GM23338 (cell line): Measurements from ENCODE around the gene PDE6A. TPM values are rescaled to one million over a fixed set of nuclear protein-coding genes. Genes with fewer than 3 reads are reported as not detected.

Experiments used
- ATAC-seq: fragments of 200-7000 bp; cut with Tn5 transposase; 3 replicates; pipeline ENCODE4 v1.9.1; 2020
- DNase-seq: peaks from one replicate; pipeline ENCODE4 v3.0.0-alpha.2; 2015; ENCODE audit warnings: low spot score
- H2AFZ ChIP-seq: fragments of 200-600 bp; sonication (generic); 2 replicates; pipeline ENCODE4 v1.8.0; 2016; ENCODE audit warnings: antibody characterized with exemption, mild to moderate bottlenecking, moderate library complexity
- H3F3A ChIP-seq: fragments of 200-600 bp; sonication (generic); replicated peaks from 2 replicates; pipeline ENCODE4 v1.8.0; 2017; ENCODE audit warnings: antibody characterized with exemption, mixed run types, low read depth
- H3K27ac ChIP-seq: fragments of 200-600 bp; sonication (generic); 2 replicates; pipeline ENCODE4 v1.6.1; 2016; ENCODE audit warnings: low read depth
- H3K27me3 ChIP-seq: fragments of 200-600 bp; sonication (generic); 2 replicates; pipeline ENCODE4 v1.8.0; 2016; ENCODE audit warnings: mild to moderate bottlenecking, mixed run types, moderate library complexity; ENCODE audit not compliant: insufficient read depth
- H3K36me3 ChIP-seq: fragments of 200-600 bp; sonication (generic); 2 replicates; pipeline ENCODE4 v1.8.0; 2016; ENCODE audit warnings: mild to moderate bottlenecking; ENCODE audit not compliant: insufficient read depth
- H3K4me1 ChIP-seq: fragments of 200-600 bp; sonication (generic); 2 replicates; pipeline ENCODE4 v1.8.0; 2016; ENCODE audit warnings: mild to moderate bottlenecking, moderate library complexity; ENCODE audit not compliant: insufficient read depth
- H3K4me2 ChIP-seq: fragments of 200-600 bp; sonication (generic); 2 replicates; pipeline ENCODE4 v1.7.1; 2017; ENCODE audit warnings: mixed run types
- H3K4me3 ChIP-seq: fragments of 200-600 bp; sonication (generic); 2 replicates; pipeline ENCODE4 v1.6.1; 2016; ENCODE audit warnings: mixed run types
- H3K79me2 ChIP-seq: fragments of 200-600 bp; sonication (generic); replicated peaks from 2 replicates; pipeline ENCODE4 v1.8.0; 2017; ENCODE audit warnings: mild to moderate bottlenecking; ENCODE audit not compliant: insufficient read depth
- H3K9me2 ChIP-seq: fragments of 200-600 bp; sonication (generic); 2 replicates; pipeline ENCODE4 v1.8.0; 2017; ENCODE audit not compliant: insufficient read depth
- H4K20me1 ChIP-seq: fragments of 200-600 bp; sonication (generic); replicated peaks from 2 replicates; pipeline ENCODE4 v1.8.0; 2017; ENCODE audit warnings: mild to moderate bottlenecking; ENCODE audit not compliant: insufficient read depth
- H3K27ac Mint-ChIP-seq: 2 replicates; pipeline ENCODE4 v1.8.0; 2020; ENCODE audit warnings: inconsistent platforms, mild to moderate bottlenecking, moderate library complexity, mixed read lengths
- H3K27me3 Mint-ChIP-seq: 3 replicates; pipeline ENCODE4 v1.8.0; 2022; ENCODE audit warnings: low read depth, mild to moderate bottlenecking, moderate library complexity, mixed read lengths, inconsistent platforms; ENCODE audit not compliant: insufficient read depth, poor library complexity
- H3K36me3 Mint-ChIP-seq: 3 replicates; pipeline ENCODE4 v1.8.0; 2021; ENCODE audit warnings: low read depth, mild to moderate bottlenecking, inconsistent platforms, moderate library complexity, mixed read lengths
- H3K4me1 Mint-ChIP-seq: 3 replicates; pipeline ENCODE4 v1.8.0; 2020; ENCODE audit warnings: mild to moderate bottlenecking, inconsistent platforms, mixed read lengths
- H3K4me3 Mint-ChIP-seq: 3 replicates; pipeline ENCODE4 v1.8.0; 2021; ENCODE audit warnings: moderate library complexity, mild to moderate bottlenecking, inconsistent platforms, mixed read lengths
- H3K9me3 Mint-ChIP-seq: 3 replicates; pipeline ENCODE4 v1.8.0; 2020; ENCODE audit warnings: moderate library complexity, mild to moderate bottlenecking, inconsistent platforms, mixed read lengths
- EZH2phosphoT487 ChIP-seq: fragments of 200-600 bp; sonication (generic); IDR thresholded peaks from one replicate; pipeline ENCODE4 v1.8.1; 2018; ENCODE audit warnings: antibody characterized with exemption; ENCODE audit not compliant: unreplicated experiment
- POLR2AphosphoS5 ChIP-seq: IDR thresholded peaks from 2 replicates; pipeline ENCODE4 v1.6.1; 2016; ENCODE audit warnings: antibody characterized with exemption, low read depth
- polyA plus RNA-seq: library from polyadenylated mRNA; unstranded; fragments of >200 nt; fragmentation: Nextera tagmentation; extraction: Ambion mirVana; gene quantifications from 2 replicates; pipeline ENCODE4 v1.2.1, GENCODE V29; 2016
- total RNA-seq: library from RNA; depleted of rRNA; stranded (reverse); fragments of >200 nt; shearing (Covaris generic); gene quantifications from 2 replicates; pipeline ENCODE4 v1.2.3, GENCODE V29; 2014
- TF ChIP-seq, protein P1 (sequence below): fragments of 250-450 bp; sonication (Bioruptor Pico); IDR thresholded peaks from 2 replicates; pipeline ENCODE4 v1.5.0; 2020; ENCODE audit warnings: mild to moderate bottlenecking, moderate library complexity
- TF ChIP-seq, protein P2 (sequence below): IDR thresholded peaks from one replicate; pipeline ENCODE4 v1.6.1; 2018; ENCODE audit warnings: antibody characterized with exemption; ENCODE audit not compliant: unreplicated experiment

The PDE6A gene
- total and polyA plus RNA-seq, 2 experiments from 2014 or later, result 0.08 TPM; not detected in 1

DNA sequence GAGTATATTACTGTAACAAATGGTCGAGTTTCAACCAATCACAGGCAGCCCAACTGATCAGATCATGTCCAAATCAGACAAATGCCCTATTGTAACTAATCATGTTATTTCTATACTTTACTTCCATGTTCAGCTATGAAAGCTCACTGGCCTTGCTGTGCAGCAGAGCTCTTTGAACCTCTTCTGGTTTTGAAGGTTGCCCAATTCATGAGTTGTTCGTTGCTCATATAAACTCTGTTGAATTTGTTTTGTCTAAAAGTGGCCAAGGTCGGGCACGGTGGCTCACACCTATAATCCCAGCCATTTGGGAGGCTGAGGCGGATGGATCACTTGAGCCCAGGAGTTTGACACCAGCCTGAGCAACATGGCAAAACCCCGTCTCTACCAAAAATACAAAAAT, 21.6 kb downstream of the PDE6A start (continued):
- TF ChIP-seq, protein P1, sequence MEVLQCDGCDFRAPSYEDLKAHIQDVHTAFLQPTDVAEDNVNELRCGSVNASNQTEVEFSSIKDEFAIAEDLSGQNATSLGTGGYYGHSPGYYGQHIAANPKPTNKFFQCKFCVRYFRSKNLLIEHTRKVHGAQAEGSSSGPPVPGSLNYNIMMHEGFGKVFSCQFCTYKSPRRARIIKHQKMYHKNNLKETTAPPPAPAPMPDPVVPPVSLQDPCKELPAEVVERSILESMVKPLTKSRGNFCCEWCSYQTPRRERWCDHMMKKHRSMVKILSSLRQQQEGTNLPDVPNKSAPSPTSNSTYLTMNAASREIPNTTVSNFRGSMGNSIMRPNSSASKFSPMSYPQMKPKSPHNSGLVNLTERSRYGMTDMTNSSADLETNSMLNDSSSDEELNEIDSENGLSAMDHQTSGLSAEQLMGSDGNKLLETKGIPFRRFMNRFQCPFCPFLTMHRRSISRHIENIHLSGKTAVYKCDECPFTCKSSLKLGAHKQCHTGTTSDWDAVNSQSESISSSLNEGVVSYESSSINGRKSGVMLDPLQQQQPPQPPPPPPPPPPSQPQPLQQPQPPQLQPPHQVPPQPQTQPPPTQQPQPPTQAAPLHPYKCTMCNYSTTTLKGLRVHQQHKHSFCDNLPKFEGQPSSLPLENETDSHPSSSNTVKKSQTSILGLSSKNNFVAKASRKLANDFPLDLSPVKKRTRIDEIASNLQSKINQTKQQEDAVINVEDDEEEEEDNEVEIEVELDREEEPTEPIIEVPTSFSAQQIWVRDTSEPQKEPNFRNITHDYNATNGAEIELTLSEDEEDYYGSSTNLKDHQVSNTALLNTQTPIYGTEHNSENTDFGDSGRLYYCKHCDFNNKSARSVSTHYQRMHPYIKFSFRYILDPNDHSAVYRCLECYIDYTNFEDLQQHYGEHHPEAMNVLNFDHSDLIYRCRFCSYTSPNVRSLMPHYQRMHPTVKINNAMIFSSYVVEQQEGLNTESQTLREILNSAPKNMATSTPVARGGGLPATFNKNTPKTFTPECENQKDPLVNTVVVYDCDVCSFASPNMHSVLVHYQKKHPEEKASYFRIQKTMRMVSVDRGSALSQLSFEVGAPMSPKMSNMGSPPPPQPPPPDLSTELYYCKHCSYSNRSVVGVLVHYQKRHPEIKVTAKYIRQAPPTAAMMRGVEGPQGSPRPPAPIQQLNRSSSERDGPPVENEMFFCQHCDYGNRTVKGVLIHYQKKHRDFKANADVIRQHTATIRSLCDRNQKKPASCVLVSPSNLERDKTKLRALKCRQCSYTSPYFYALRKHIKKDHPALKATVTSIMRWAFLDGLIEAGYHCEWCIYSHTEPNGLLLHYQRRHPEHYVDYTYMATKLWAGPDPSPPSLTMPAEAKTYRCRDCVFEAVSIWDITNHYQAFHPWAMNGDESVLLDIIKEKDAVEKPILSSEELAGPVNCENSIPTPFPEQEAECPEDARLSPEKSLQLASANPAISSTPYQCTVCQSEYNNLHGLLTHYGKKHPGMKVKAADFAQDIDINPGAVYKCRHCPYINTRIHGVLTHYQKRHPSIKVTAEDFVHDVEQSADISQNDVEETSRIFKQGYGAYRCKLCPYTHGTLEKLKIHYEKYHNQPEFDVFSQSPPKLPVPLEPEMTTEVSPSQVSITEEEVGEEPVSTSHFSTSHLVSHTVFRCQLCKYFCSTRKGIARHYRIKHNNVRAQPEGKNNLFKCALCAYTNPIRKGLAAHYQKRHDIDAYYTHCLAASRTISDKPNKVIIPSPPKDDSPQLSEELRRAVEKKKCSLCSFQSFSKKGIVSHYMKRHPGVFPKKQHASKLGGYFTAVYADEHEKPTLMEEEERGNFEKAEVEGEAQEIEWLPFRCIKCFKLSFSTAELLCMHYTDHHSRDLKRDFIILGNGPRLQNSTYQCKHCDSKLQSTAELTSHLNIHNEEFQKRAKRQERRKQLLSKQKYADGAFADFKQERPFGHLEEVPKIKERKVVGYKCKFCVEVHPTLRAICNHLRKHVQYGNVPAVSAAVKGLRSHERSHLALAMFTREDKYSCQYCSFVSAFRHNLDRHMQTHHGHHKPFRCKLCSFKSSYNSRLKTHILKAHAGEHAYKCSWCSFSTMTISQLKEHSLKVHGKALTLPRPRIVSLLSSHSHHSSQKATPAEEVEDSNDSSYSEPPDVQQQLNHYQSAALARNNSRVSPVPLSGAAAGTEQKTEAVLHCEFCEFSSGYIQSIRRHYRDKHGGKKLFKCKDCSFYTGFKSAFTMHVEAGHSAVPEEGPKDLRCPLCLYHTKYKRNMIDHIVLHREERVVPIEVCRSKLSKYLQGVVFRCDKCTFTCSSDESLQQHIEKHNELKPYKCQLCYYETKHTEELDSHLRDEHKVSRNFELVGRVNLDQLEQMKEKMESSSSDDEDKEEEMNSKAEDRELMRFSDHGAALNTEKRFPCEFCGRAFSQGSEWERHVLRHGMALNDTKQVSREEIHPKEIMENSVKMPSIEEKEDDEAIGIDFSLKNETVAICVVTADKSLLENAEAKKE (CRISPR knock-in tag), result no peak
- TF ChIP-seq, protein P2, sequence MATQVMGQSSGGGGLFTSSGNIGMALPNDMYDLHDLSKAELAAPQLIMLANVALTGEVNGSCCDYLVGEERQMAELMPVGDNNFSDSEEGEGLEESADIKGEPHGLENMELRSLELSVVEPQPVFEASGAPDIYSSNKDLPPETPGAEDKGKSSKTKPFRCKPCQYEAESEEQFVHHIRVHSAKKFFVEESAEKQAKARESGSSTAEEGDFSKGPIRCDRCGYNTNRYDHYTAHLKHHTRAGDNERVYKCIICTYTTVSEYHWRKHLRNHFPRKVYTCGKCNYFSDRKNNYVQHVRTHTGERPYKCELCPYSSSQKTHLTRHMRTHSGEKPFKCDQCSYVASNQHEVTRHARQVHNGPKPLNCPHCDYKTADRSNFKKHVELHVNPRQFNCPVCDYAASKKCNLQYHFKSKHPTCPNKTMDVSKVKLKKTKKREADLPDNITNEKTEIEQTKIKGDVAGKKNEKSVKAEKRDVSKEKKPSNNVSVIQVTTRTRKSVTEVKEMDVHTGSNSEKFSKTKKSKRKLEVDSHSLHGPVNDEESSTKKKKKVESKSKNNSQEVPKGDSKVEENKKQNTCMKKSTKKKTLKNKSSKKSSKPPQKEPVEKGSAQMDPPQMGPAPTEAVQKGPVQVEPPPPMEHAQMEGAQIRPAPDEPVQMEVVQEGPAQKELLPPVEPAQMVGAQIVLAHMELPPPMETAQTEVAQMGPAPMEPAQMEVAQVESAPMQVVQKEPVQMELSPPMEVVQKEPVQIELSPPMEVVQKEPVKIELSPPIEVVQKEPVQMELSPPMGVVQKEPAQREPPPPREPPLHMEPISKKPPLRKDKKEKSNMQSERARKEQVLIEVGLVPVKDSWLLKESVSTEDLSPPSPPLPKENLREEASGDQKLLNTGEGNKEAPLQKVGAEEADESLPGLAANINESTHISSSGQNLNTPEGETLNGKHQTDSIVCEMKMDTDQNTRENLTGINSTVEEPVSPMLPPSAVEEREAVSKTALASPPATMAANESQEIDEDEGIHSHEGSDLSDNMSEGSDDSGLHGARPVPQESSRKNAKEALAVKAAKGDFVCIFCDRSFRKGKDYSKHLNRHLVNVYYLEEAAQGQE, result no peak
- TF ChIP-seq EZH2phosphoT487, result no peak

DNA sequence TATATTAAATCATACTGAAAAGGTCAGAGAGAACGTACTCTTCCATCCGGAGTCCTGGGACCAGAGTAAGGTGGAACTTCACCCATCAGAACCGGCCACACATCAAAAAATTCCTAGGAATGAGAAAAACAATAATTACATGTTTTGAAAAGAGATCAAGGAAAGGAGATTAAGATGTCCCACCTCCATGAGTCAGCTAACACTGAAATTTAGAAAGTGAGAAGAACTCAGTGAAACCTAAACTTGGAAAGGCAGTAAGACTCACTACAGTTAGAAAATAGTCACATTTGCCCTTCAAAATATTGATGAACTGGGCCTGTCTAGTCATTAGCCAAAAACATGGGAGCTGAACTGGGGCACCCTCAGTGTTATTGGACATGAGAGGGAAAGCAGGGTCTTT, 23.0 kb downstream of the PDE6A start:
- Mint-ChIP-seq H3K9me3 (no peaks in the 10 kb centered on the region), H3K27ac (no peak overlapping the region), H3K4me1 (no peaks in the 10 kb centered on the region), H3K4me3 (no peak overlapping the region), H3K36me3 (no peaks in the 10 kb centered on the region), H3K27me3 (peaks cover 3% of the 10 kb centered on the region)
- H3K4me1 ChIP-seq, result no peaks in the 10 kb centered on the region
- no peak overlapping the region for H3K4me3 ChIP-seq
- no peaks in the 10 kb centered on the region for H3F3A ChIP-seq
- no peaks in the 10 kb centered on the region for H3K9me2 ChIP-seq
- no peak overlapping the region for H3K4me2 ChIP-seq
- H4K20me1 ChIP-seq, result no peaks in the 10 kb centered on the region
- H3K79me2 ChIP-seq, result no peaks in the 10 kb centered on the region
- H3K36me3 ChIP-seq, result no peaks in the 10 kb centered on the region
- no peak for DNase-seq
- H3K27ac ChIP-seq, result no peak overlapping the region
- ATAC-seq, result no peak
- no peaks in the 10 kb centered on the region for H3K27me3 ChIP-seq
- no peak overlapping the region for H2AFZ ChIP-seq
- TF ChIP-seq POLR2AphosphoS5, result no peak
- TF ChIP-seq, protein P1 (CRISPR knock-in tag), result no peak
